Trophoblast cell (in vitro differentiated cells and primary cell): Measurements from ENCODE around the gene CFLAR.
"Not testable (repeated sequence)": the region's sequence is repeated elsewhere in the genome, so short reads cannot be mapped to it uniquely, and the experiment has no call there.

Experiments
- DNase-seq, 2 donors: peaks; one replicate each; pipeline ENCODE4 v3.0.0-alpha.2; 2016
- H2AFZ ChIP-seq: 2 replicates; pipeline ENCODE4 v1.6.1; 2013; ENCODE audit warnings: low read length, moderate library complexity, mild to moderate bottlenecking; ENCODE audit not compliant: insufficient read depth, poor library complexity
- H2AK5ac ChIP-seq: 2 replicates; pipeline ENCODE4 v1.6.1; 2013; ENCODE audit warnings: mild to moderate bottlenecking, low read length
- H2BK120ac ChIP-seq: 2 replicates; pipeline ENCODE4 v1.6.1; 2013; ENCODE audit warnings: low read length, mild to moderate bottlenecking, moderate library complexity; ENCODE audit not compliant: insufficient read depth, poor library complexity
- H2BK12ac ChIP-seq: 2 replicates; pipeline ENCODE4 v1.6.1; 2013; ENCODE audit warnings: mild to moderate bottlenecking, low read length, moderate library complexity
- H2BK5ac ChIP-seq: 2 replicates; pipeline ENCODE4 v1.6.1; 2013; ENCODE audit warnings: low read length, low read depth, moderate library complexity, mild to moderate bottlenecking; ENCODE audit not compliant: poor library complexity
- H3K14ac ChIP-seq: 2 replicates; pipeline ENCODE4 v1.6.1; 2013; ENCODE audit warnings: mild to moderate bottlenecking, low read length
- H3K18ac ChIP-seq: 2 replicates; pipeline ENCODE4 v1.6.1; 2013; ENCODE audit warnings: mild to moderate bottlenecking, low read length
- H3K23ac ChIP-seq: 2 replicates; pipeline ENCODE4 v1.6.1; 2013; ENCODE audit warnings: low read length
- H3K27ac ChIP-seq: 2 replicates; pipeline ENCODE4 v1.5.1; 2013; ENCODE audit warnings: low read depth, mild to moderate bottlenecking, inconsistent platforms, low read length, moderate library complexity
- H3K27me3 ChIP-seq: 2 replicates; pipeline ENCODE4 v1.6.1; 2013; ENCODE audit warnings: inconsistent platforms, mild to moderate bottlenecking, low read length, moderate library complexity; ENCODE audit not compliant: insufficient read depth
- H3K36me3 ChIP-seq, 2 experiments: 1 replicate in 1 of 2; 2 replicates in 1 of 2; pipeline ENCODE4 v1.6.1; 2013; ENCODE audit warnings: low read length in 2 of 2, mild to moderate bottlenecking in 2 of 2, moderate library complexity in 1 of 2; ENCODE audit not compliant: insufficient read depth in 2 of 2, control insufficient read depth in 1 of 2
- H3K4ac ChIP-seq: 2 replicates; pipeline ENCODE4 v1.6.1; 2013; ENCODE audit warnings: low read depth, mild to moderate bottlenecking, low read length, moderate library complexity
- H3K4me1 ChIP-seq, 2 experiments: 1 replicate in 1 of 2; 2 replicates in 1 of 2; pipeline ENCODE4 v1.6.1; 2013; ENCODE audit warnings: low read length in 2 of 2, mild to moderate bottlenecking in 2 of 2, moderate library complexity in 1 of 2; ENCODE audit not compliant: insufficient read depth in 2 of 2, control insufficient read depth in 1 of 2
- H3K4me2 ChIP-seq: 2 replicates; pipeline ENCODE4 v1.6.1; 2013; ENCODE audit warnings: inconsistent platforms, mild to moderate bottlenecking, low read length, moderate library complexity
- H3K4me3 ChIP-seq: 2 replicates; pipeline ENCODE4 v1.5.1; 2013; ENCODE audit warnings: mild to moderate bottlenecking, low read depth, low read length, inconsistent platforms
- H3K79me1 ChIP-seq: one replicate; pipeline ENCODE4 v1.6.1; 2013; ENCODE audit warnings: low read length
- H3K79me2 ChIP-seq: 2 replicates; pipeline ENCODE4 v1.6.1; 2013; ENCODE audit warnings: low read length, mild to moderate bottlenecking; ENCODE audit not compliant: control insufficient read depth, insufficient read depth, poor library complexity
- H3K9ac ChIP-seq: 2 replicates; pipeline ENCODE4 v1.6.1; 2013; ENCODE audit warnings: mild to moderate bottlenecking, low read length
- H3K9me3 ChIP-seq: 2 replicates; pipeline ENCODE4 v1.6.1; 2013; ENCODE audit warnings: low read depth, mild to moderate bottlenecking, control low read depth, inconsistent platforms, low read length; ENCODE audit not compliant: insufficient read depth
- H4K12ac ChIP-seq: 2 replicates; pipeline ENCODE4 v1.6.1; 2013; ENCODE audit warnings: low read depth, mild to moderate bottlenecking, low read length, moderate library complexity
- H4K8ac ChIP-seq: 2 replicates; pipeline ENCODE4 v1.6.1; 2013; ENCODE audit warnings: low read depth, mild to moderate bottlenecking, low read length, moderate library complexity
- H4K91ac ChIP-seq: one replicate; pipeline ENCODE4 v1.6.1; 2013; ENCODE audit warnings: low read depth, mild to moderate bottlenecking, low read length, moderate library complexity
- WGBS: extraction: QIAGEN DNeasy Blood & Tissue Kit; methylation state at CpG from one replicate; pipeline ENCODE4 v1.1.7; 2013; ENCODE audit warnings: missing lambda C conversion rate; ENCODE audit not compliant: insufficient read length, insufficient coverage; ENCODE audit errors: extremely low coverage; 5-methylcytosine and 5-hydroxymethylcytosine counted together

Gene CFLAR

GRCh38 chr2:201184248-201184647 is 68.3 kb downstream of the CFLAR start:
- WGBS, result no CpG with 5 or more reads among the region's 6 CpGs
- H2BK12ac ChIP-seq, H2BK5ac ChIP-seq: not testable (repeated sequence)

DNA sequence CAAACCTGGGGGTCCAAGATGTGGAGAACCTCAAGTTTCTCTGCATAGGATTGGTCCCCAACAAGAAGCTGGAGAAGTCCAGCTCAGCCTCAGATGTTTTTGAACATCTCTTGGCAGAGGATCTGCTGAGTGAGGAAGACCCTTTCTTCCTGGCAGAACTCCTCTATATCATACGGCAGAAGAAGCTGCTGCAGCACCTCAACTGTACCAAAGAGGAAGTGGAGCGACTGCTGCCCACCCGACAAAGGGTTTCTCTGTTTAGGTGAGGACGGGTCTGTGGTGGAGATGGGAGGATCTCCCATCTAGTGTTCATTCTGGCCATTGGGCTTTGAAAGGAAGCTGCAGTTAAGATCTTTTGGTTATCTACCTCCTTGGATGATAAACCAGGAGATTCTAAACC is 69.9 kb downstream of the CFLAR start:
- H3K79me2 ChIP-seq, result no peaks in the 10 kb centered on the region
- H2BK120ac ChIP-seq, result no peak overlapping the region
- no peak overlapping the region for H2AK5ac ChIP-seq
- H2BK12ac ChIP-seq, result no peak overlapping the region
- H4K91ac ChIP-seq, result no peak overlapping the region
- H3K14ac ChIP-seq, result no peak overlapping the region
- no peaks in the 10 kb centered on the region for H3K36me3 ChIP-seq
- no peak overlapping the region for H3K18ac ChIP-seq
- no peaks in the 10 kb centered on the region for H3K4me1 ChIP-seq
- H3K9ac ChIP-seq, result no peak overlapping the region
- H3K79me1 ChIP-seq, result no peaks in the 10 kb centered on the region
- H3K9me3 ChIP-seq, result no peaks in the 10 kb centered on the region
- no peak overlapping the region for H2AFZ ChIP-seq
- H3K4me2 ChIP-seq, result no peak overlapping the region
- WGBS, result no CpG with 5 or more reads among the region's 4 CpGs
- H4K8ac ChIP-seq, result no peak overlapping the region
- H3K4ac ChIP-seq, result no peak overlapping the region
- no peak overlapping the region for H3K4me3 ChIP-seq
- H3K27me3 ChIP-seq, result no peaks in the 10 kb centered on the region
- H3K27ac ChIP-seq, result no peak overlapping the region
- DNase-seq, result no peak
- H3K23ac ChIP-seq, result no peak overlapping the region
- no peak overlapping the region for H2BK5ac ChIP-seq
- no peak overlapping the region for H4K12ac ChIP-seq

More at GRCh38 chr2:201184248-201184647, 68.3 kb downstream of the CFLAR start:
- not testable (repeated sequence) for H3K9ac ChIP-seq, H3K4me3 ChIP-seq, H3K4me1 ChIP-seq, H3K4ac ChIP-seq, H3K23ac ChIP-seq, H3K27ac ChIP-seq, H3K27me3 ChIP-seq, H3K36me3 ChIP-seq, H4K12ac ChIP-seq, H3K9me3 ChIP-seq, H3K79me2 ChIP-seq, H4K8ac ChIP-seq, H3K14ac ChIP-seq, H3K79me1 ChIP-seq, H4K91ac ChIP-seq, H2BK120ac ChIP-seq, H2AK5ac ChIP-seq, DNase-seq, H2AFZ ChIP-seq, H3K4me2 ChIP-seq, H3K18ac ChIP-seq

- no peak for DNase-seq
- Histone ChIP-seq H3K4me3 (no peak overlapping the region), H2AK5ac (no peak overlapping the region), H3K9ac (no peak overlapping the region), H3K79me2 (no peaks in the 10 kb centered on the region), H4K12ac (no peak overlapping the region), H3K4ac (no peak overlapping the region), H3K36me3 (no peaks in the 10 kb centered on the region), H3K23ac (no peak overlapping the region), H2BK5ac (no peak overlapping the region), H4K8ac (no peak overlapping the region), H2AFZ (no peak overlapping the region), H3K27ac (no peak overlapping the region), H3K4me2 (no peak overlapping the region), H3K18ac (no peak overlapping the region), H2BK120ac (no peak overlapping the region), H3K14ac (no peak overlapping the region), H2BK12ac (no peak overlapping the region), H3K4me1 (no peaks in the 10 kb centered on the region), H3K9me3 (no peaks in the 10 kb centered on the region), H3K27me3 (no peaks in the 10 kb centered on the region), H4K91ac (no peak overlapping the region), H3K79me1 (no peaks in the 10 kb centered on the region)
- no CpG with 5 or more reads among the region's 5 CpGs for WGBS
These were observed 71.0 kb downstream of the CFLAR start for GRCh38 chr2:201186982-201187381.

GRCh38 chr2:201188449-201188848 is 72.5 kb downstream of the CFLAR start:
- Histone ChIP-seq H3K79me1 (no peaks in the 10 kb centered on the region), H3K36me3 (no peaks in the 10 kb centered on the region), H2BK120ac (no peak overlapping the region), H3K23ac (no peak overlapping the region), H4K12ac (no peak overlapping the region), H3K14ac (no peak overlapping the region), H3K27ac (no peak overlapping the region), H3K18ac (no peak overlapping the region), H4K8ac (no peak overlapping the region), H2BK12ac (no peak overlapping the region), H3K27me3 (no peaks in the 10 kb centered on the region), H2AK5ac (no peak overlapping the region), H3K9ac (no peak overlapping the region), H4K91ac (no peak overlapping the region), H2BK5ac (no peak overlapping the region), H3K79me2 (no peaks in the 10 kb centered on the region), H3K9me3 (no peaks in the 10 kb centered on the region), H3K4me1 (no peaks in the 10 kb centered on the region), H3K4ac (no peak overlapping the region), H3K4me3 (no peak overlapping the region), H3K4me2 (no peak overlapping the region), H2AFZ (no peak overlapping the region)
- DNase-seq, result no peak
- WGBS, result no CpG with 5 or more reads among the region's 4 CpGs
